SH-SY5Y (cell line): ENCODE data around the gene CEP170B.

Experiments used
- GATA2 ChIP-seq: IDR thresholded peaks from 2 replicates; pipeline ENCODE4 v1.6.1; 2011; ENCODE audit warnings: mild to moderate bottlenecking, low read depth, low read length
- GATA3 ChIP-seq: IDR thresholded peaks from 2 replicates; pipeline ENCODE4 v1.6.1; 2011; ENCODE audit warnings: low read depth, mild to moderate bottlenecking, low read length, moderate library complexity

GRCh38 chr14:104925855-104926609 lies 61.0 kb downstream of the CEP170B start:
- TF ChIP-seq GATA3 (no peak), GATA2 (no peak)
